Left ventricle myocardium inferior (tissue), 1 donor: Measurements from ENCODE around the gene IGF2R. TPM values are rescaled to one million over a fixed set of nuclear protein-coding genes. Genes with fewer than 3 reads are reported as not detected.

Experiments used
- DNase-seq: peaks from one replicate; pipeline ENCODE4 v3.0.0-alpha.2; 2020
- H3K27ac ChIP-seq: fragments of 200-600 bp; replicated peaks from 2 replicates; pipeline ENCODE4 v1.8.0; 2021
- H3K27me3 ChIP-seq: fragments of 200-600 bp; 2 replicates; pipeline ENCODE4 v1.8.0; 2021; ENCODE audit warnings: low read depth
- H3K36me3 ChIP-seq: fragments of 200-600 bp; 2 replicates; pipeline ENCODE4 v1.8.0; 2021
- H3K4me1 ChIP-seq: fragments of 200-600 bp; 2 replicates; pipeline ENCODE4 v1.8.0; 2021
- H3K4me3 ChIP-seq: fragments of 200-600 bp; 2 replicates; pipeline ENCODE4 v1.8.0; 2021; ENCODE audit warnings: mild to moderate bottlenecking, moderate library complexity
- H3K9me3 ChIP-seq: fragments of 200-600 bp; replicated peaks from 2 replicates; pipeline ENCODE4 v1.8.0; 2021
- intact Hi-C: fragments of 100-400 bp; cut with micrococcal nuclease; formaldehyde crosslinking; loops from one replicate; pipeline ENCODE4 v1.11.0; 2022
- total RNA-seq: library from RNA; stranded (reverse); fragmentation: NEBNext Ultra II Directional; extraction: Animal tissue kit (Norgen Biotek cat#: 25700); gene quantifications from one replicate; pipeline ENCODE4 v1.2.1, GENCODE V29; 2021
- TF ChIP-seq, protein P1 (sequence below): fragments of 200-600 bp; IDR thresholded peaks from 2 replicates; pipeline ENCODE4 v1.8.0; 2021; ENCODE audit warnings: antibody characterized with exemption, mild to moderate bottlenecking, borderline replicate concordance
- donor health status: DM: no; HTN: yes; CAD: no; lungs with severe emphysema.

IGF2R gene
- total RNA-seq, 1 donor from 2014 or later: 66.8 TPM

DNA sequence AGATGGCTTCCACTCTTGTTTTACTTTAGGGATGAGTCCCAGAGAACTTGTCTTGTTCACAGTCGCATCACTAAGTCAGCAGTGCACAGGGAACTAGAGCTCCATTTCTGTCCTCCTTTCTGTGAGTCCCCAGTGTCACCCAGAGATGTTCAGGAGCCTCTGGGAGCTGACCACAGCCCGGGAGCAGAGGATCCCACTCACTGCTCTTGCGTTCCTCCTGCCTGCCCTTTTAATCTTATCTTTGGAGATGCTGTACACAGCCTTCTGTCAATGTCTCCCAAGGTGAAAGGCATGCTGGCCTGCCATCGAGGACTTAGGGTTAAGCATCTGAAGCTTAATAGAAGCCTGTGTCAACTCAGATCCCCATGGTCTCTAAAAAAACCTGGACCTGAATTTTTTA is 71.2 kb downstream of the IGF2R start:
- no peak overlapping the region for H3K4me3 ChIP-seq
- TF ChIP-seq, protein P1, sequence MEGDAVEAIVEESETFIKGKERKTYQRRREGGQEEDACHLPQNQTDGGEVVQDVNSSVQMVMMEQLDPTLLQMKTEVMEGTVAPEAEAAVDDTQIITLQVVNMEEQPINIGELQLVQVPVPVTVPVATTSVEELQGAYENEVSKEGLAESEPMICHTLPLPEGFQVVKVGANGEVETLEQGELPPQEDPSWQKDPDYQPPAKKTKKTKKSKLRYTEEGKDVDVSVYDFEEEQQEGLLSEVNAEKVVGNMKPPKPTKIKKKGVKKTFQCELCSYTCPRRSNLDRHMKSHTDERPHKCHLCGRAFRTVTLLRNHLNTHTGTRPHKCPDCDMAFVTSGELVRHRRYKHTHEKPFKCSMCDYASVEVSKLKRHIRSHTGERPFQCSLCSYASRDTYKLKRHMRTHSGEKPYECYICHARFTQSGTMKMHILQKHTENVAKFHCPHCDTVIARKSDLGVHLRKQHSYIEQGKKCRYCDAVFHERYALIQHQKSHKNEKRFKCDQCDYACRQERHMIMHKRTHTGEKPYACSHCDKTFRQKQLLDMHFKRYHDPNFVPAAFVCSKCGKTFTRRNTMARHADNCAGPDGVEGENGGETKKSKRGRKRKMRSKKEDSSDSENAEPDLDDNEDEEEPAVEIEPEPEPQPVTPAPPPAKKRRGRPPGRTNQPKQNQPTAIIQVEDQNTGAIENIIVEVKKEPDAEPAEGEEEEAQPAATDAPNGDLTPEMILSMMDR: no peak
- H3K27ac ChIP-seq: no peak overlapping the region
- H3K9me3 ChIP-seq: no peaks in the 10 kb centered on the region
- intact Hi-C loops: no loop called here
- peaks cover 61% of the 10 kb centered on the region for H3K36me3 ChIP-seq
- no peak for DNase-seq
- H3K4me1 ChIP-seq: peaks cover 64% of the 10 kb centered on the region
- H3K27me3 ChIP-seq: no peaks in the 10 kb centered on the region

DNA sequence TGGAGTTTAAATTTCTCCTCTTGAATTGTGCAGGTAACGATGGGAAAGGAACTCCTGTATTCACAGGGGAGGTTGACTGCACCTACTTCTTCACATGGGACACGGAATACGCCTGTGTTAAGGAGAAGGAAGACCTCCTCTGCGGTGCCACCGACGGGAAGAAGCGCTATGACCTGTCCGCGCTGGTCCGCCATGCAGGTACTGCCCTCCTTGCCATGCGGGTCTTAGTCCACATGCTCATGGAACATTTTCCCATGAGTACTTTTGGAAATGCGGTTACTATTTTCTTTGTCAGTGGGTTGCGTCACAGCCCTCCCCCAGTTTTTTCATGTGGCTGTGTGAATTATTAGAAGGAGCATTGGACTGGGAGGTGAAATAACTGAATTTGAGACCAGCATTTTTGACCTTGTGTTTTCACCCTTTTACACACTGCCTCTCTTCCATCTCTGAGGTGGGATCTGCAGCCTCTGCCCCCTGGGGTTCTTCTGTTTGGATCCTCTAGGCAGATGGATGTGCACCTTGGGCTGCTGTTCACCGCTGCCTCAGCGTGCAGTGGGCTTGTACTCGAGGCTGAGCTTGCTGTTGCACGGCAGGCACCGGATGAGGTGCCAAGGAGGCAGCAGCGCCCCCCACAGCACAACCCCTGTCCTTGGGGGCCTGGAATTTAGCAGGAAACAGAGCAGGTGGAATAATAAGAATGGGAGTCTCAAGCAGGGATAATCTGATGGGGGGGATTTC is 71.8 kb downstream of the IGF2R start:
- H3K27me3 ChIP-seq: no peaks in the 10 kb centered on the region
- H3K4me3 ChIP-seq: no peak overlapping the region
- no peaks in the 10 kb centered on the region for H3K9me3 ChIP-seq
- H3K27ac ChIP-seq: peak overlapping the region; percentile 13
- peaks cover 61% of the 10 kb centered on the region for H3K36me3 ChIP-seq
- peaks cover 64% of the 10 kb centered on the region for H3K4me1 ChIP-seq
- DNase-seq: no peak
- intact Hi-C loops: no loop called here
- TF ChIP-seq, protein P1: no peak

DNA sequence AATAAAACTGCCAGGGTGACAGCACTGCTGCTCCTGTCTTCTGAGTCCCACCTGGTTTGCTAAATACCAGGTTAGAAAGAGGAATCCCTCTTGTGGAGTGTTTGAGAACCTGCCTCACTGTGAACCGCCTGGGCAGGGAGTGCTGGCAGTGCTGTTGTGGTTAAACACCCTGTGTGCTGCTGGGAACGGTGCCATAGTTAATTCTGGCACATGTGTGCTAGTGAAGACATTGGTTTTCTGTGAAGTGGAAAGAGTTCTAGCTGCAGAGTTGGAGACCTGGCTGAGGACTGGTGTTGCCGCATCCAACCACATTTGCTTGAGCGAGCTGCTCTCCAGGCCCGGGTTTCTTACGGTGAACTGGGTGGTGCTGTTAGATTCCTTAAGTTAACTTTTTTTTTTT is 72.7 kb downstream of the IGF2R start:
- TF ChIP-seq, protein P1: peak; percentile 59

DNA sequence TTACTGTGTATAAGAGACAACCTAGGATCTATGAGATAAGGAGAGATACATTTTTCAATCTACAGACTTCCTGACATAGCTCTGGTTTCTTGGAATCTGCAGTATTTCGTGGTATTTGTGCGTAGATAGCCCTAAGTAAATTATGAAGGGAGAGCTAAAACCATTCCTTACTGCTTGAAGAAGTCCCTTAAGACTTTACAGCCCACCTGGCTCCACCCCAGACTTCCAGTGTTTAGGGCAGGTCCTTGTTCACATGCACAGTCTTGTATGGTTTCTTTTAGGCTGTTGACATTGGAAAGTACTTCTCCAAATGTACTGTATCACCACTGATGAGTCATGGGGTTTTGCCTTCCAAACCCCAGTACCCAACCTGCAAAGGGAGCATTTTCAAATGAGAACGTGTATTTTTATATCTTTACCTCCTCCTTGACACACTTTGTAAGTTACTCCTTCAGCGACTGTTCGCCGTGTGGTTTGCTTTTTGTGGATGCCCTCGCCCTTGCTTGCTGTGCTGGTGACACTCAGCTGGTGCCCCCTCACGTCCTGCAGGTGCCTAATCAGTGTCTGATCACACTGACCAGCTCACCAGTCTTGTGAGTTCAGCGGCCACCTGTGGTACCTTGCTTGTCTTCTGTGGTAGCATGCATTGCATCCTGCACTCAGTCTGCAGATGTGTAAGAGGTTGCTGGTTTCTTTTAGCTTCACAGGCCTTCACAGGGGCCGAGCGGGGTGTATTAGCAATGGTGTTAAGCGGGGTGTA is 73.3 kb downstream of the IGF2R start:
- H3K36me3 ChIP-seq: peaks cover 69% of the 10 kb centered on the region
- H3K27me3 ChIP-seq: no peaks in the 10 kb centered on the region
- TF ChIP-seq, protein P1: no peak
- H3K4me1 ChIP-seq: peaks cover 51% of the 10 kb centered on the region
- intact Hi-C loops: no loop called here
- H3K4me3 ChIP-seq: no peak overlapping the region
- H3K27ac ChIP-seq: peak overlapping the region; percentile 42
- no peak for DNase-seq
- H3K9me3 ChIP-seq: no peaks in the 10 kb centered on the region

More for the DNA sequence above, 72.7 kb downstream of the IGF2R start:
- Histone ChIP-seq H3K36me3 (peaks cover 63% of the 10 kb centered on the region), H3K4me1 (peaks cover 55% of the 10 kb centered on the region), H3K27ac (peak overlapping the region; percentile 13), H3K9me3 (no peaks in the 10 kb centered on the region), H3K4me3 (no peak overlapping the region), H3K27me3 (no peaks in the 10 kb centered on the region)
- intact Hi-C loops: no loop called here
- peak; percentile 53 for DNase-seq

DNA sequence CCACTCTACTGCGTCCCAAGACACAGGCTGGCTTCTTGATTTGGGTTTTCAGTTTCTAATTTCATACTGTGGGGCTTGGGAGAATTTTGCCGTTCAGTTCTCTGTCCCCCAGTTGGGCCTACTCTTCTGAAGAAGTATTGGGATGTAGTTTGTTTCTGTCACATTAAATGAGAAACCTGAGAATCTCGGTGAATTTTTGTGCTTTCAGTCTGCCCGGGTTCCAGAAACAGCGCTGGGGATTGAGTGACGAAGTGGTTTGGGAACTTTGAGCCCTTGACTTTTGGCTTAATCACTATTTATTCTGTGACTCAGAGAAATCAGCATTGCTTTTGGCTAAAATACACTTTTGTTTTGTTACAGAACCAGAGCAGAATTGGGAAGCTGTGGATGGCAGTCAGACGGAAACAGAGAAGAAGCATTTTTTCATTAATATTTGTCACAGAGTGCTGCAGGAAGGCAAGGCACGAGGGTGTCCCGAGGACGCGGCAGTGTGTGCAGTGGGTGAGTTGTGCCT is 74.0 kb downstream of the IGF2R start:
- peaks cover 44% of the 10 kb centered on the region for H3K4me1 ChIP-seq
- TF ChIP-seq, protein P1: no peak
- H3K4me3 ChIP-seq: no peak overlapping the region
- peaks cover 76% of the 10 kb centered on the region for H3K36me3 ChIP-seq
- no peaks in the 10 kb centered on the region for H3K27me3 ChIP-seq
- DNase-seq: no peak
- no peaks in the 10 kb centered on the region for H3K9me3 ChIP-seq
- intact Hi-C loops: no loop called here
- peak overlapping the region; percentile 42 for H3K27ac ChIP-seq
